ENCODE measurements around the gene SKI.

GRCh38 chr1:2239384-2239985 is 11.4 kb downstream of the SKI start:
- TF ChIP-seq, protein P1, sequence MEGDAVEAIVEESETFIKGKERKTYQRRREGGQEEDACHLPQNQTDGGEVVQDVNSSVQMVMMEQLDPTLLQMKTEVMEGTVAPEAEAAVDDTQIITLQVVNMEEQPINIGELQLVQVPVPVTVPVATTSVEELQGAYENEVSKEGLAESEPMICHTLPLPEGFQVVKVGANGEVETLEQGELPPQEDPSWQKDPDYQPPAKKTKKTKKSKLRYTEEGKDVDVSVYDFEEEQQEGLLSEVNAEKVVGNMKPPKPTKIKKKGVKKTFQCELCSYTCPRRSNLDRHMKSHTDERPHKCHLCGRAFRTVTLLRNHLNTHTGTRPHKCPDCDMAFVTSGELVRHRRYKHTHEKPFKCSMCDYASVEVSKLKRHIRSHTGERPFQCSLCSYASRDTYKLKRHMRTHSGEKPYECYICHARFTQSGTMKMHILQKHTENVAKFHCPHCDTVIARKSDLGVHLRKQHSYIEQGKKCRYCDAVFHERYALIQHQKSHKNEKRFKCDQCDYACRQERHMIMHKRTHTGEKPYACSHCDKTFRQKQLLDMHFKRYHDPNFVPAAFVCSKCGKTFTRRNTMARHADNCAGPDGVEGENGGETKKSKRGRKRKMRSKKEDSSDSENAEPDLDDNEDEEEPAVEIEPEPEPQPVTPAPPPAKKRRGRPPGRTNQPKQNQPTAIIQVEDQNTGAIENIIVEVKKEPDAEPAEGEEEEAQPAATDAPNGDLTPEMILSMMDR (conservative IDR thresholded peaks at IDR 0.05 in 1 of 2, IDR thresholded peaks at IDR 0.05 in 1 of 2; ENCODE audit: low read depth in 1 of 2, low read length in 2 of 2): no peak
- no peak for TF ChIP-seq EZH2 (IDR thresholded peaks at IDR 0.05; ENCODE audit: low read length, missing control alignments)
